LHCN-M2 (cell line): Measurements from ENCODE around the gene CLSTN1. TPM values are rescaled to one million over a fixed set of nuclear protein-coding genes. Genes with fewer than 3 reads are reported as not detected.
"Not testable (repeated sequence)": the region's sequence is repeated elsewhere in the genome, so short reads cannot be mapped to it uniquely, and the experiment has no call there.

Source experiments
- DNase-seq: peaks from one replicate; pipeline ENCODE4 v3.0.0-alpha.2; 2012; ENCODE audit warnings: low read depth
- total RNA-seq: library from RNA; depleted of rRNA; stranded (reverse); fragments of >200 nt; gene quantifications from 2 replicates; pipeline ENCODE4 v1.2.3, GENCODE V29; 2014

The CLSTN1 gene
- total RNA-seq, 1 experiment from 2014 or later = 32.3 TPM

DNA sequence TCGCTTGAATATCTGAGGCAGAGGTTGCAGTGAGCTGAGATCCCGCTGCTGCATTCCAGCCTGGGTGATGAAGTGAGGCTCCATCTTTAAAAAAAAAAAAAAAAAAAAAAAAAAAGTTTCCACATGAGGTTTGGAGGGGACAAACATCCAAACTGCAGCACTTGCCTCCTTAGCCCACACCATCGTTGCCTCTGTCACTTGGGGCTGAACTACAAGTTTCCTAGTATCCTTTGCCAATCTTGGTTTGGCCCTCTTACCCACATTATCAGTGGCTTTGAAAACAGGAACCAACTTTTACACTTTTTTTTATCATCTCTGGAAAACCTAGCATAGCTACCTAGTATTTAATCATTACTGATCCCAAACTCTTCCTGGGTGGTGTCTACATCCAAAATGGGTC is 59.2 kb downstream of the CLSTN1 start:
- no peak for DNase-seq

DNA sequence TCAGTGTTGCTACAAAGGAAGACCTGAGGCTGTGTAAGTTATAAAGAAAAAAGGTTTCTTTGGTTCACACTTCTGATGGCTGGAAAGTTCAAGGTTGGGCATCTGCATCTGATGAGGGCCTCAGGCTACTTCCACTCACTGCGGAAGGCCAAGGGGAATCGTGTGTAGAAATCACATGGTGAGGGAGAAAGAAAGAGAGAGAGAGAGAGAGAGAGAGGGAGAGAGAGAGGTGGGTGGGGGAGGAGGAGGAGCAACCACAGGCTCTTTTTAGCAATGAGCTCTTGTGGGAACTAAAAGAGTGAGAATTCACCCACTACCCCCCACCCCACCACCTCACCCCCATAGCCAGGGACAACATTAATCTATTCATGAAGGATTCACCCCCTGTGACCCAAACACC is 59.9 kb downstream of the CLSTN1 start:
- no peak for DNase-seq

DNA sequence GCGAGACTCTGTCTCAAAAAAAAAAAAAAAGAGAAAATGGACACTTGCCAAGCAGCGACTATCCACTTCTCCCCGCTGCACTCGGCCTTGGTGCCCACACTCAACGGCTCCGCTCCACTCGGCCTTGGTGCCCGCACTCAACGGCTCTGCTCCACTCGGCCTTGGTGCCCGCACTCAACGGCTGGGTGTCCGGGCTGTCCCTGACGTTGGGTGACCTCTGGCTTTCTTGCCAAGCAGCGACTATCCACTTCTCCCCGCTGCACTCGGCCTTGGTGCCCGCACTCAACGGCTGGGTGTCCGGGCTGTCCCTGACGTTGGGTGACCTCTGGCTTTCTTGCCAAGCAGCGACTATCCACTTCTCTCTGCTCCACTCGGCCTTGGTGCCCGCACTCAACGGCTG is 61.3 kb downstream of the CLSTN1 start:
- not testable (repeated sequence) for DNase-seq

DNA sequence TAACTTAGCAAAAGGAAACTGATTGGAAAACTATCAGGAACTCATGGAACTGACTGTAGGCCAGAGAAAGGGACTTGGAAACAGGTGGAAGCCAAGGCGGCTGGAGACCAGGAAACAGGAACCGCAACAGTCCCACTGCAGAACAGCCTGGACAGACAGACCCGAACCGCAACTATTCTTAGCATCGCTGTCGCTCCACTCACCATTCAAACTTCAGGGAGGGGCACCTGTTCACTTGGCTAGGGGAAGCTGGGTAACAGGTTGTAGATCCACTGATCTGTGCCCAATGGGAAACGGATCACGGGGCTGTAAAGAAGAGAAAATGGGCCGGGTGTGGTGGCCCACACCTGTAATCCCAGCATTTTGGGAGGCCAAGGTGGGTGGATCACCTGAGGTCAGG is 61.9 kb downstream of the CLSTN1 start:
- DNase-seq = no peak

DNA sequence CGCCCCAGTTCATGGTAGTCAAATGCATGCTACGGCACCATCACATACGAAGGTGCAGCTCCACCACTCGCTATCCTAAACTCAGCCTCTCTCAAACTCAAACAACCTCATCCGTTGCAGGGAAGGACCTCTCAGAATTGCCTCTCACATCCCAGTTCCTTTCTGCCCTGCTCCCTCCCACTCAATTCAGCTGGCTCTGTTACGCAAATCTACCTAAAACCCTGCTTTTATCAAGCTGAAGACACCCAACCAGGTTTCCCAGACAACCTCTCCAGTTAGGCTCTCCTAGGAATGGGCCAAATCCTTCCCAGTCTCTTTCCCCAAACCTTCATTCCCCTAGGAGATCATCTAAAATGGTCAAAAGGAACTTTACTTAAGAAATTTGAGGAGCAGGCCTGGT is 62.9 kb downstream of the CLSTN1 start:
- DNase-seq = no peak

DNA sequence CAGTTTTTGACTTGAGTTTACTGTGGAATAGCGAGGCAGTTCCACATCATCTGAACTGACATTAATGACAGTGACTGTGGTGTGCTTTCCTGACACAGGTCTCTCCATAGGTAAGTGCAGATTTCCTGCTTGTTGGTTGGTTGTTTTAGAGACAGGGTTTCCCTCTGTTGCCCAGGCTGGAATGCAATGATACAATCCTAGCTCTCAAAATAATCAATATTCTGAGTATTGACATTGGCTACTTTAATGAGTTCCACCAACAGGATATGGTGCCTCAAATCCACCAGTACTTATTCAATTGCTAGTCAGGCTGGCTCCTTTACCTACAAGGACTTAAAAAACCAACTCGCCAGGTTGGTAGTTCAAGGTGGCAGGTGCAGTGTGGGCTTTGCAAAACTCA is 63.8 kb downstream of the CLSTN1 start:
- no peak for DNase-seq

DNA sequence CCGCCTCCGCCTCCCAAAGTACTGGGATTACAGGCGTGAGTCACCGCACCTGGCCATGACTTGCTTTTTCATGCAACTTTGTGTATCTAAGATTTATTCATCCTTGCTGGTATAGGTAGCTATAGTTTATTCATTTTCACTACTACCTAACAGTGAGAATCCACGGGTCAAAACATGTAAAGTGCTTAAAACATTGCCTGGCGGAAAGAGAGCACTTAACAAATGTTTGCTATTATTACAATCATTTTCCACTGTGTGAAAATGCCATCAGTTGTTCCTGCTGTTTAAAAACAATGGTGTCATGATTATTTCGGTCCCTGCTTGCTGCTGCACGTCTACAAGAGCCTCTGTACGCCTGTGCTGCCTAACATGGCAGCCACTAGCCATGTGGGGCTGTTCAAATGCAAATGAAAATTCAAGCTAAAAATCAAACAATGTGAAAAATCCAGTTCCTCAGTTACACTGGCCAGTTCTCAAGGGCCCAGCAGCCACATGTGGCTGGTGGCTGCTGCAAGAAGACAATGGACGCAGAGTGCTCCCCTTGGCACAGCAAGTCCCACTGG is 65.1 kb downstream of the CLSTN1 start:
- no peak for DNase-seq

DNA sequence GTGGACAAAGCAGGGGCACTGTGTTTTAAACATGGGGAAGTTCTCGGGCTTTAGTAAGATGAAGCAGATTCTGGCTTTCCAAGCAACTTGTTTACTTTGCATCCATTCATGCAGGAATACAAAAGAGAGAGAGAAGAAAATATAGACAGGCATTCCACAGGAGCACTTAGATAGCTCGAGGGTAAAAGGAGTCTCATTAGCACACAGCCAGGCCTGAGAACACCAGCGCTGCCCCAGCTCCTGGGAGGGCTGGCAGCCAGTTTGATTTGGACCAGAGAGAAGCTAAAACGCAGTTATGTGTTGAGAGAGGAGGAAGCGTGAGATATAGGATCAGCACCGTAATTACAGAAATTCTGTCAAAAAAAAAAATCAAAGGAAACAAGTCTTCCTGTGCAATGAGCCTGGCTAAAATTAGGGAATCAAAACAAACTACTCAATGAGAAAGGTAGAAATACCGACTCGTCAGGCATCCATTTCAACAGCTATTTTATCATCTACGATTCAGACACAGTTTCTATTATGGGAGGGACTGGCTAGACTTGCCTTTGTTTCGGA is 68.2 kb downstream of the CLSTN1 start:
- DNase-seq = no peak

DNA sequence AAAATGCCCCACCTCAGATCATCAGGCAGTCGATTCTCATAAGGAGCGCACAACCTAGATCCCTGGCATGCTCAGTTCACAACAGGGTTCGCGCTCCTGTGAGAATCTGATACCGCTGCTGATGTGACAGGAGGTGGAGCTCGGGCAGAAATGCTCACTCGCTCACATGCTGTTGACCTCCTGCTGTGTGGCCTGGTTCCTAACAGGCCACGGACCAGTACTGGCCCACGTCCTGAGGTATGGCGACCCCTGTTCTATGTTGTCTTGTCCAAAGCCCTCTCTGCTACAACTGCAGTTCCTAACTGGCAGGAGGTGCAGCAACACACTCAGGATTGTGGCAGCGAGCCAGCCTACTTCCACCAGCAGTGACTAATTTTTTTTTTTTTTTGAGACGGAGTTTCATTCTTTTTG is 70.6 kb downstream of the CLSTN1 start:
- DNase-seq = peak; percentile 53

DNA sequence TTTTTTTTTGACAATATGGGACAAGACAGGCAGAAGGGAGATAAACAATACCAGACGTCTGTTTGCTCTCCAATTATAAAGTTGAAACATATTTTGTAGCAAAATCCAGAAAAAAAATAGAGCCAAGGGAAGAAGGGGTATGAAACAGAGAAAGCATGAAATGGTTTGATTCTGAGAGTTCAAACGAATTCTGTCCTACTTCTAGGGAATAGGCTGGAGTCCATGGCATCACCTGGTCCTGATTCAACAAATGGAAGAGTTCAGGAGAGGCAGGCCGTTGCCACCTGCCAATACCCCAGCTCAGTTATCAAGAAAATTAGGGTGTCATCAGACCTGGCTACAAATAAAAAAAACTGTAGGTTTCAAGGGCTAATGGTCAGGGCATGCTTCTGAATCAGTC is 71.8 kb downstream of the CLSTN1 start:
- no peak for DNase-seq

DNA sequence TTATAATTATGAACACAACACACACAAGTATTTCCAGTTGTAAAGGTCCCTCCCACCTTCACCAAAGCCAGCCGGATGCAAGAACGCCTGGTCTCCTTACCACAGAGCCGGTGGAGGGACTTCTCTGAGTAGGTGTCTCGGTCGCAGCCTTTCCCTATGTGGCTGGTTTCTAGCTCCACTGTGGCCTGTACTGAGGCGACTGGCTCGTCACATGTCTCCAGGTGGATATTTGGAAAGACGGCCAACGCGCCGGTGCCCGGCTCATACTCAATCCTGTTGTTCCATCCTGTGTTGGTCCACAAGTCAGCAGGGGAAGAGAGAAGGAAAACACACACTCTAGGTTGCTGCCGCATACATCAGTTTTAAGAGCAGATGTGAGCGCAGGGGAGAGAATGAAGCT is 74.4 kb downstream of the CLSTN1 start:
- DNase-seq = no peak

DNA sequence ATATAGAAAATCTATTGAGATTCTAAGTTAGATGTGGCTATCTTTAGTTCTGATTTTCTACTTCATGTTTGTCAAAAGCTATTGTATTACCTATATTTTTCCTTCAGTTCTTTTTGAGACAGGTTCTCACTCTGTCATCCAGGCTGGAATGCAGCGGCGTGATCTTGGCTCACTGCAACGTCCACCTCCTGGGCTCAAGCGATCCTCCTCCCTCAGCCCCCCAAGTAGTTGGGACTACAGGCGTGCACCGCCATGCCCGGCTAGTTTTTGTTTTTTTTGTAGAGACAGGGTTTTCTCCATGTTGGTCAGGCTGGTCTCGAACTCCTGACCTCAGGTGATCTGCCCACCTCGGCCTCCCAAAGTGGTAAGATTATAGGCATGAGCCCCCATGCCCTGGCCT is 75.4 kb downstream of the CLSTN1 start:
- not testable (repeated sequence) for DNase-seq

DNA sequence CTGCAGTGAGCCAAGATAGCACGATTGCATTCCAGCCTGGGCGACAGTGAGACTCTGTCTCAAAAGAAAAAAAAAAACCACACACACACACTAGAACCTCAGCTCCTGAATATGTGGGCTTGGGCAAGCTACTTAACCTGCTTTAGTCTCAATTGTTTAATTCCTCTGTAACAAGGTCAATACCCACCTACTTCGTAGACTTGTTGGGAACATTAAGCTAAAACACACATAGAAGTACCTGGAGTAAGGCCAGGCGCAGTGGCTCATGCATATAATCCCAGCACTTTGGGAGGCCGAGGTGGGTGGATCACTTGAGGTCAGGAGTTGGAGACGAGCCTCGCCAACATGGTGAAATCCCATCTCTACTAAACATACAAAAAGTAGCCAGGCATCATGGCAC is 77.1 kb downstream of the CLSTN1 start:
- DNase-seq = no peak

DNA sequence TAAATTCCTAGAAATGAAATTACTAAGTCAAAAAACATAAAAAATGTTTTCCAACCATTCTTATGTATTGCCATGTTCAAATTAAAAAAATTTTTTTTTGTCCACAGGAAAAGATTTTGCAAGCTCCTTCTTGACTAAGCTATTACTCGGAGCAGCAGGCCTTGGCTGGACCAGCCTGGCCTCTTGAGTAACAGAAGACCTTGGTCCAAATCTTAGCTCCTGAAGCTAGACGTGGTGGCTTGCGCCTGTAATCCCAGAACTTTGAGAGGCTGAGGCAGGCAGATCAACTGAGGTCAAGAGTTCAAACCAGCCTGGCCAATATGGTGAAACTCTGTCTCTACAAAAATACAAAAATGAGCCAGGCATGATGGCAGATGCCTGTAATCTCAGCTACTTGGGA is 77.6 kb downstream of the CLSTN1 start:
- DNase-seq = no peak

DNA sequence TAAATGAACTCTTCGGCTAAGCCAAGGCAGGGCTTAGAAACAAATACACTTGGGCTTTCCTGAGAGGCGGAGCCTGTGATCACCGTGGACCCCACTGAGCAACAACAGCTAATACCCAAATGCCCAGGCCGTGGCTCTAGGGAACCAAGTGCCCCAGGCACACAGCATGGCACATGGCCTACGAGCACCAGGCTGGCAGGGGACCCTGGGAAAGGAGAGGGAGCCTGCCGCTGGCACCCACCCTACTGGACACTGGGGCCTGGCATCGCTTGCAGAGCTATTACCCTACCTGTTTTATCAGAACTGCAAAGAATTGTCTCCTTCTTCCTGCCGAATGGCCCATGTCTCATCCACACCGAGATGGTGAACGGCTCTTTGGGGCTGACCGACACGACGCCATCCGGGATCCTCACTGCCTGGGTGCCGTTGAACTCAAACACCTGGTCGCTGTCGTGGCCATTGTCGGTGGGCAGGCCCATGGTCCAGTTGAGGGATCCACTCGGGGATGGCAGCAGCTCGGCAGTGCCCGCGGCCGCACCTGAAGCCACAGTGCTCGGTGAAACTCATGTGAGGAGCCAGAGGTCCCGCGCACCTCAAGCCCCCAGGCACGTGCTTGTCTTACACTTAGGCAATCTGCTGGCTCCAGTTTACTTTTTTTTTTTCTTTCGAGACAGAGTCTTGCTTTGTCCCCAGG is 79.5 kb downstream of the CLSTN1 start:
- DNase-seq = no peak

DNA sequence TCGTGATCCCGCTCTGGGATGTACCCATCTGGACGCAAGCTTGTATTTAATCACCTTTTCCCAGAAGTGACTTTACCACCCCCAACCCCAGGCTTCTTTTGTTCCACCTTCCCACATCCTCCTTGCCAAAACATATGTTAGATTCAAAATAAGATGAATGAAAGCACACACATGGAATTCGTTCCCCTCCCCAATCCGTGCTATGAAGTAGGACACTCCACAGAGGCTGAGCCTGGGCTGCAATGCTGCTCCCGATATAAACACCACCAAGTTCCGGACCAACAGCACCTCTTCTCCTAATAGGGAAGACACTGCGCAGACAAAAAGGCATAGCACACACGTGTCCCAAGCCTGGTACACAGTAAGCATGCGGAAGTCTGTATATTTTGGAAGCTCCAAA is 86.1 kb downstream of the CLSTN1 start:
- DNase-seq = no peak

DNA sequence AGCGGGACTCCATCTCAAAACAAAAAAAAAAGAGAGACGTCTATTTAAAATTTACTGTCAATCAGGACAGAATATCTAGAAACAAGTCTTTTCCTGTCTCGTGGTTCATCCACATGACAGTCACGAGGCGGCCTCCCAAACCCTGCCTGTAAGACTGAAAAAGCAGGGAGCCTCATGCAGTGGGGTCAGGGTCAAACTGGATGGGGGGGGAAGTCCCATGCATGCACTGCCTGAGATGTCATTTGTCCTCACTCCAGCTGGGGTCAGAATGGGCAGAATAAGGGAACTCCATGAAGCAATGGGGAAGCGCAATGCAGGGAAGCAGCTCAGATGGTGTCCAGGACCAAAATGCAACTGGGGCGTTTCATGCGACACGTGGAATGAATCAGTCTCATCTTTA is 86.7 kb downstream of the CLSTN1 start:
- DNase-seq = no peak

DNA sequence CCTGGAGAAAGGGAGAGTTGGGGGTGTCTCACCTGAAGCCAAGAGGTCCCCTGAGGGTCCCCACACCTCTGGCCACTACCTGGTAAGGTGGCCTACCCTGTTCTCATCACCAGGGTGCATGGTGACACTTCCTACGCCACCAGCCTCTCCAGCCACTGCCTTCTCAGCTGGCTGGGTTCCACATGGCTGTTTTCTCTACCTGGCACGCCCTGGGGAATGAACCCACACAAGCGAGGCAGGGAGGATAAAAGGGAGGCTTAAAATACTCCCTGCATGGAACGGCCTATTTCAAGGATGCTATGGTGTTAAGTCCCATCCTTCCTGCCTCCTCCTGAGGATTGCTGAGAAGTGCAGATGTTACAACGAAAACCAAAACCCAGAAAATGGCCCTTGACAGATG is 87.5 kb downstream of the CLSTN1 start:
- DNase-seq = no peak

DNA sequence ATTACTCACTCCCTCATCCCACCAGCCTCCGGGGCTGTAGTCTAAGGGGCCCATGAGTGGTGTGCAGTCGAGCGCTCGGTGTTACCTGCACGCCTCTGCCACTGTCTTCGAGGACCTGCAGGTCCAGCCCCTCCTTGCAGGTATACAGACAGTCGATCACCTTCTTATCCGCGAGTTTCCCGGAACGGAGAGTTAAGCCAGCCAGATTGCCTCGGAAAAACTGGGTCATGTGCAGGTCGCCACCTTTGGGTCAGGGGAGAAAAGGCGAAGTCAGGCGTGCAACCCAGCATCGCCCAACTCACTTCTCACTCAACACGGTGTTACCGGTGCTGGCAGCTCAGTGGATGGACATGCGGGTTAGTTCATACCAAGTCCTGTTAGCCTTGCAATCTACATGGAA is 88.0 kb downstream of the CLSTN1 start:
- DNase-seq = no peak

DNA sequence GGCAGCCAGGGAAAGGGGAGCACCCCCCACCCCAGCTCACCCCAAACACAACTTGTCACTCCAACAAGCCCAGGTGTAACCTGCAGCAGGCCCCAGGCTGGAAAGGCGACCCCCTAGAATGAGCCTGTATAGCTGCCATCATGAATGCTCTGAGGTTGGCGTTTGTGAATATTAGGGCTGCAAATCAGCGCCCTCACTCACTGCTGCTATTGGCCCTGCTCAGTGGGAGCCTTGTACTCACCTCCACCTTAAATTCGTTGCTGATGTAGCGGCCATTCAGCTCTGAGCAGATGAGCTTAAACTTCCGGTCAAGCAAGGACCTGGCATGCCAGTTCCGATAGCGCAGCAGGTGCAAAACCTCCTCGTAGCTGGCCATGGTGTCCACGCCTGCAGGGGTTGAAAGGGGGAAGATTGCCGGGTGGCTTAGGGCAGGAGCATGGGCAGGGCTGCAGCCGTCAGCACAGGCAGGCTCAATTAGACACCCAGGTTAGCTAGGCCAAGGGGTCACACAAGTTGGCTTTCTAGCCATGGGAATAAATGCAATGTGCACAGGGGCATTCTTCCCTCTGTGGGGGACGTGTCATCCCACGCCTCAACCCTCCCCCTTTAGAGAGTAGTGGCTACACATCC is 90.5 kb downstream of the CLSTN1 start:
- no peak for DNase-seq

DNA sequence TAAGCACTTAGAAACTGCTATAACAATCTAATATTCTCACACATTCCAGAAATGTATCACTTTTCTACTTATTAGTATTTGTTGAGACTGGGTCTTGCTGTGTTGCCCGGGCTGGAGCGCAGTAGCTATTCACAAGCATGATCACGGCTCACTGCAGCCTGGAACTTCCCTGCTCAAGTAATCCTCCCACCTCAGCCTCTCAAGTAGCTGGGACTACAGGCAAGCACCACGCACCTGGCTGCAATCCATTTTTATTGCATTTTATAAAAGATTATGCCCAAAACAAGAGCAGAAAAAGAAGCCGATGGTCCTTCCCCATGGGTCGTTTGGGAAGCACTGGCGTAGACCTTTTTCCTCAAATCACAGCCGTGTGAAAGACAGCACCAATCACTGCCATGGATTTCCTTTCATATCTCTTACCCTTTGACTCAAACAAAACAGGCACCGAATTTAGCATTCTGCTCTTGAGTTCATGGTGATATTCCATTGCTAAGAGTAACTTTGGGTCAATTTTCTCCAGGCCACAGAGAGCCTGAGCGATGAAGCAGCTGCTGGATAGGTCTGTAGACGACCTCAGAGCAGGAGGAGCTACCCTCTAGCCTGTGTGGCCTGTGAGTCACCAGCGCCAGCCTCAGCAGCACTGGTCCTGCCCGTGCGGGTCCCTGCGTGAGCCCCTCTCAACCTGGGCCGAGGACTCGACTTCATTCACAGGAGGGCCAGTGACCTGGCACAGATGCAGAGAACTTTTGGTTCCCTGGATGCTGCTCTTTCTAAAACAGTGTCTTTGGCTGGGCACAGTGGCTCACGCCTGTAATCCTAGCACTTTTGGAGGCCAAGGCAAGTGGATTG is 91.4 kb downstream of the CLSTN1 start:
- DNase-seq = peak; percentile 51

DNA sequence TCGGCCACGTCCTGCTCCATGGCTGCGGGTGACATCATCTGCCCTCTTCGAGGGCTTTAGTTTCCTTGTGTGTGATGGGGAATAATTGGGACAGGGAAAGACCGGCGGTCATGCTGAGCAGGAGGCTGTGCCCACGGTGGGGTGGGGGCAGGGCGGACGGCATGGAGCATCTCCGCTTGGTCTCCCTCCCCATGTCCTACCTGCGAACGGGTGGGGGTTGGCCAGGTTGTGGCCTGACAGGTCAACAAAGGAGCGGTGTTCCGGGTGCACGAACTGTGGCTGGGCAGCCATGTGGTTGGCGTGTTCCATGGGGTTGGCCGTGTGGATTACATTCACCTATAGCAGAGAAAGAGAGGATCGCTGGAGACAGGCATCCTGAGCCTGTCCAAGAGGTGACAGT is 92.2 kb downstream of the CLSTN1 start:
- DNase-seq = no peak
